GM19193 (cell line): ENCODE results near the gene RNPEP.

ENCODE experiments used
- POLR2A ChIP-seq: IDR thresholded peaks from 4 replicates; pipeline ENCODE4 v1.6.1; 2011; ENCODE audit not compliant: insufficient read depth, insufficient read length; ENCODE audit errors: extremely low read depth

Gene RNPEP

GRCh38 chr1:201982623-201983379 is at the start of gene RNPEP:
TSS of gene RNPEP (plus strand) at chr1:201982648. CDS start at chr1:201982667, 19 bp downstream.
- TF ChIP-seq POLR2A = peak; percentile 76

- no peak for TF ChIP-seq POLR2A
These were observed 48.5 kb upstream of the RNPEP start for GRCh38 chr1:201933840-201934430.

- no peak for TF ChIP-seq POLR2A
These were observed 44.7 kb upstream of the RNPEP start for GRCh38 chr1:201937624-201938213.

- no peak for TF ChIP-seq POLR2A
These were observed 43.9 kb upstream of the RNPEP start for GRCh38 chr1:201938440-201939035.

- no peak for TF ChIP-seq POLR2A
These were observed 43.3 kb upstream of the RNPEP start for GRCh38 chr1:201939148-201939547.

GRCh38 chr1:201939574-201939973 is 42.9 kb upstream of the RNPEP start:
- TF ChIP-seq POLR2A = no peak

GRCh38 chr1:201941420-201942128 is 40.9 kb upstream of the RNPEP start:
- TF ChIP-seq POLR2A = no peak

- no peak for TF ChIP-seq POLR2A
These were observed 40.3 kb upstream of the RNPEP start for GRCh38 chr1:201942129-201942495.

- TF ChIP-seq POLR2A = no peak
These were observed 38.4 kb upstream of the RNPEP start for GRCh38 chr1:201944002-201944401.

- no peak for TF ChIP-seq POLR2A
These were observed 37.8 kb upstream of the RNPEP start for GRCh38 chr1:201944639-201945038.

GRCh38 chr1:201945157-201945556 is 37.3 kb upstream of the RNPEP start:
- TF ChIP-seq POLR2A = no peak

- no peak for TF ChIP-seq POLR2A
These were observed 36.6 kb upstream of the RNPEP start for GRCh38 chr1:201945863-201946223.

GRCh38 chr1:201946224-201946908 is 36.1 kb upstream of the RNPEP start, which contains the start of gene LMOD1:
TSS of gene LMOD1 (minus strand) at chr1:201946548. CDS start at chr1:201946340, 208 bp downstream.
- TF ChIP-seq POLR2A = no peak

GRCh38 chr1:201947697-201948008 is 34.8 kb upstream of the RNPEP start:
- no peak for TF ChIP-seq POLR2A

- no peak for TF ChIP-seq POLR2A
These were observed 33.0 kb upstream of the RNPEP start for GRCh38 chr1:201949491-201949890.
